H54 (cell line): ENCODE measurements around the gene SENP8.

Source experiments
- DNase-seq: peaks from one replicate; pipeline ENCODE4 v3.0.0; 2011; ENCODE audit warnings: low spot score, mixed read lengths; ENCODE audit not compliant: insufficient read length
- FAIRE-seq: peaks from 3 replicates; lab custom pipeline; 2011; peaks lifted over from hg19 to GRCh38; lab: Jason Lieb, UNC
- POLR2A ChIP-seq: IDR thresholded peaks from 2 replicates; pipeline ENCODE4 v1.6.1; 2011; ENCODE audit warnings: low read depth, mild to moderate bottlenecking, low read length

The SENP8 gene

DNA sequence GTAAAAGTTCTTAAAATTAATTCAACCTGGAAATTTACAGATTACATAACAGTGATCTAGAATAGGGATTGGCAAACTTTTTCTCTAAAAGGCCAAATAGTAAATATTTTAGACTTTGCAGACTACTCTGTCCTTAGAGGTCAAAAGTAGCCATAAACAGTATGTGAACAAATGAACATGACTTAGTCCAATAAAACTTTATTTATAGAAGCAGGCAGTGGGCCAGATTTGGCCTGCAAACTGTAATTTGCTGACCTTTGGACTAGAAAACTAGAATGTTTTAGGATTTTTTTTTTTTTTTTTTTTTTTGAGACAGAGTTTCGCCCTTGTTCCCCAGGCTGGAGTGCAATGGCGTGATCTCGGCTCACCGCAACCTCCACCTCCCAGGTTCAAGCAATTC, 12.1 kb downstream of the SENP8 start:
- FAIRE-seq (no peak), DNase-seq (no peak)
- TF ChIP-seq POLR2A = no peak

DNA sequence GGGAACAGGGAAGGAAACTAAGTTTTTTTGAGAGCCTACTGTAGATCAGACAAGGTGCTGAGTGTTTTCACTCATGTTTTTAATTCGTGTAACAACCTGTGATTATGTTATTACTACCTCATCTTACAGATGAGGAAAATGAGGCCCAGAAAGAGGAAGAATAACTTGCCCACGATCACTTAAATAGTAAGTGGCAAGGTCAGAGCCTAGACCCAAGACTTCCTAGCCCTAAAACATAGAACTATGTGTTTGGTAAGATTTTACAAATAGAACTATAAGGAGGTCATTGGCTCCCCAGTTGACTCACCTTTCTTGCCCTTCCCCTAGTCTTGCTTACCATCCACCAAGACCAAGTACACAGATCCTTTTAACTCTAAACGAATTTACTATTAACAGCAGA, 13.7 kb downstream of the SENP8 start:
- TF ChIP-seq POLR2A = no peak
- FAIRE-seq (no peak), DNase-seq (no peak)

DNA sequence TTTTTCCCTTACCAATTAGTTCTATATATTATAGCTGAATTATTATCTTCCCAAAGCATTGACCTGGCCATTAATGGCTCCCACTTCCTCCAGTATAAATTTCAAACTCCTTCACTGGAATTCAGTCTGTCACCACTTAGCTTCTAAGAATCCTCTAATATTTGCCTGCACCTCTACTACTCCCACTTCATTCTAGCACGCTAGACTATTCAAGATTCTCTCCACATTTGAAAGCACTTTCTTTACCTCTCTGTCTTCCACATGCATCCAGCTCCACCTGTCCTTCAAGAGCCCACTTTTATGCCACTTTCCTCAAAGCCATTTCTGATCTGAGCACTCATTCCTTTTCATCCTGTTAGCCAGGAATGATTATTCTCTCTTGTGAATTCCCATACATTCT, 15.0 kb downstream of the SENP8 start:
- no peak for TF ChIP-seq POLR2A
- DNase-seq (no peak), FAIRE-seq (no peak)

DNA sequence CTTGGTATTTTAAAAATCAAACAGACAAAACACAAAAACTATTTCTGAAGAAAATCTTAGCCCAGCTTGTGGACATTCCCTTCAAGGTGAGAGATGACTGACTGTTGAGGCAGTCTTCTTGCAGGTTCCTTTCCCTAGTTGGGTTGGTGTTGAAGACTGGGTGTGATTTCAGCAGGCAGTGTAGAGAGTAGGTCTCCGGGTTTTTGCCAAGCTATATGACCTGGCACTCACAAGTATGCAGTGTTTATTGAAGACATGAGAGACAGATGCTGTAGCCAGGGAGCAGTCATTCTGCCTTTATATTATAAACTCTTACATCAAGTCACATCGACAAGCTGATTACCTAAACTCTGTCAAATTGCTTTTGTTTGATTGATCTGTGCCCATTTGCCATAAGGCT, 17.5 kb downstream of the SENP8 start:
- FAIRE-seq = no peak
- no peak for TF ChIP-seq POLR2A
- no peak for DNase-seq

DNA sequence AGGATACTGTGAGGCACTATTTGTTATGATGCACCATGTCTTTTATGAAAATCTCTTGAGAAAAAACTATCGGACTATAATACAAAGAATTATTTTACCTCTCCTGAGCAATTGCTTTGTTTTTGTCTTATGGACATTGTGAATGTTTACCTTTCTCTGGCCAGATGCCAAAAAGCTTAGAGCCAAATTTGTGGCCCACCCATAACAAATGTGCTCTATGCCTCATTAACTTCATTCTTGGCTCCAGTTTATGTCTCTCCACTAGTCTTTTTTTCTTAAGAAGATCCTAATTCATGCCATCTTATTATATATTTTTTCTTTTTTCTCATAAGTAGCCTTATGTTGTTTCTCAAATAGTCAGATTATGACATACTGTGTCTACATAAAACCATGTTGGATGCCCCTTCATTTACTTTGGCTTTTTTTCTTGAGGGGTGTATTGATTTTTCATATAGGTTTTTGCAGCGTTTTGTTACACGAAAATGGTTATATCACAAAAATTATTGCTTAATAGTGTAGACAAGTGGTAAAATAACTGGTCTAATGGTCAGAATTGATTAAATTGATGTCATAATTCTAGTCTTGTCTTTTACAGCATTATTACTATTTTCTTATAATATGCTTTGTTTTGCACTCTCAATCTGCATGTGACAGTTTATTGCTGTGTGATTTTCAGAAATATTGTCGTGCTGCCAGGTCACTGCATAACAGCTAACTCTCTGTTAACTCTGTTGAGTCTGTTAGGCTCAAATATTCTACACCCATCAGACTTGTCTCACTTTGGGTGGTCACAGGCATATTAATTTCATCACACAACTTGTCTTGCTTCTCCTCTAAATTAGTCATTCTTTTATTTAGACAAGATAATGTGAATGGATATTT, 18.2 kb downstream of the SENP8 start:
- FAIRE-seq = no peak
- TF ChIP-seq POLR2A = no peak
- DNase-seq = no peak

DNA sequence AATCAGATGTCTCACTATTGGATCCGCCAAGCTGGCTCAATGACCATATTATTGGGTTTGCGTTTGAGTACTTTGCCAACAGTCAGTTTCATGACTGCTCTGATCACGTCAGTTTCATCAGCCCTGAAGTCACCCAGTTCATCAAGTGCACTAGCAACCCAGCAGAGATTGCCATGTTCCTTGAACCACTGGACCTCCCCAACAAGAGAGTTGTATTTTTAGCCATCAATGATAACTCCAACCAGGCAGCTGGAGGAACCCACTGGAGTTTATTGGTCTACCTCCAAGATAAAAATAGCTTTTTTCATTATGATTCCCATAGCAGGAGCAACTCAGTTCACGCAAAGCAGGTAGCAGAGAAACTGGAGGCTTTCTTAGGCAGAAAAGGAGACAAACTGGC, 21.5 kb downstream of the SENP8 start:
- TF ChIP-seq POLR2A = no peak
- no peak for FAIRE-seq
- DNase-seq = no peak

DNA sequence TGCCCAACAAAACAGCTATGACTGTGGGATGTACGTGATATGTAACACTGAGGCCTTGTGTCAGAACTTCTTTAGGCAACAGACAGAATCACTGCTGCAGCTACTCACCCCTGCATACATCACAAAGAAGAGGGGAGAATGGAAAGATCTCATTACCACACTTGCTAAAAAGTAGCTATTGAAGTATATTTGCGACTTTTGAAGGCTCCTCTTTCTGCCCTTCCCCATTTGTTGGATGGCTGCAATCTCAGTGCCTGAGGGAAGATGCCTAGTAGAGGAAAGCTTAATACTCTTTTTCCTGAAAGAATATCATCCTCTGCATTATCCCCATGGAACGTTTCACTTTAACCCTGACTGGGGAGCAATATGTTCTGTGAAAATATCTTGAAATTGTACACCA, 21.9 kb downstream of the SENP8 start:
- FAIRE-seq = no peak
- TF ChIP-seq POLR2A = no peak
- no peak for DNase-seq

DNA sequence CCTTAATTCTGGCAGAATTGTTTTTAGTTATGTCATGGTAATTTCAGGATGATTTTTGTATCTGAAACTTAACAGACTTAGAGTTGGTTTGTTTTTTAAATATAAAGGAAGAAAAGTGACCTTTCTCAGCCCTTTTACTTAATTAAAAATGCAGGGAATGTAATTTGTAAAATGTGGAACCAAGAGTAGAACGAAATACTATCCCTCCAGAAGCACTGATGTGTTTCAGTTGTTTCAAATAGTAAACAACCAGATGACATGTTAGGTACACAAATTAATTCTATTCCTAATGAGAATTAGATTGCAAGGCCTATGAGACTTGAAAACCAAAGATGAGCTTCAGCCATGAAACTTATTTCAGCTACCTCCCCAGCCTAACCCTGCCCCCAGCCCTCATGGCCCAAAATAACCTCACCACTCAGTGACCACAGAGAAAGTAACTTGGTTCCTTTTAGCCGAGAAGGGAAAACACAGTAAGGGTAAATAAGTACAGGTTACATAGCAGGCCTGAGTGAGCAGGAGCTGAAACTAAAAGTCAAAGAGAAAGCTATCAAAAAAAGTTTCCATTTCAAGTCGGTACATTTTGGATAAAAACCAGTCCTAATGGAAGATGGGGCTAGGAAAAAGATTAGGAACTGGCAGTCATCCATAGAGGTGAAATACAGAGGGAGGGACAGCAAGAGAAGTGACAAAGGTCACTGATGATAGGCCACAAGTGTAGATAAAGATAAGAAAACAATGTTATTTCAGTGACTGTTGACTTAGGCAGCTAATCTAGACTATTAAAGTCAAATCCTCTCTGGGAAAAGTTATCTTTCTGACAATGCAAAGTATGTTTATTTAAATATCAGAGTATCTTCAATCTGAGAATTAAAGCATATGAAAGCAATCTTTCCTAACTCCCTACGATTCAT, 23.2 kb downstream of the SENP8 start:
- FAIRE-seq (no peak), DNase-seq (no peak)

DNA sequence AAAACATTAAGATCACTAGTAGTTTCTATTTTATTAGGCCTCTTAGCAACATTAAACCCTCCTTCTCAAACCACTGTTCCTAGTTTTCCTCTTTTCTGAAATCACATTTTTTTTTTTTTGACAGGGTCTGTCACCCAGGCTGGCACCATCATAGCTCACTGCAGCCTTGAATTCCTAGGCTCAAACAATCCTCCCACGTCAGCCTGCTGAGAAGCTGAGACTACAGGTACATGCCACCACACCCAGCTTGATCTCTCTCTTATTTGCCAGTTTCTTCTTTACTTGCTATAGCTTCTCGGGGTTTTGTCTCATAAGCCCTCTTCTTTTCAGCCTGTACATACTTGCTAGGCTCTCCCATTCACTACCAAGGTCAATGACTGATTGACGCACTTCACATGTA, 28.0 kb downstream of the SENP8 start:
- FAIRE-seq = no peak
- no peak for TF ChIP-seq POLR2A
- no peak for DNase-seq

More for the DNA sequence above, 23.2 kb downstream of the SENP8 start:
- no peak for TF ChIP-seq POLR2A

DNA sequence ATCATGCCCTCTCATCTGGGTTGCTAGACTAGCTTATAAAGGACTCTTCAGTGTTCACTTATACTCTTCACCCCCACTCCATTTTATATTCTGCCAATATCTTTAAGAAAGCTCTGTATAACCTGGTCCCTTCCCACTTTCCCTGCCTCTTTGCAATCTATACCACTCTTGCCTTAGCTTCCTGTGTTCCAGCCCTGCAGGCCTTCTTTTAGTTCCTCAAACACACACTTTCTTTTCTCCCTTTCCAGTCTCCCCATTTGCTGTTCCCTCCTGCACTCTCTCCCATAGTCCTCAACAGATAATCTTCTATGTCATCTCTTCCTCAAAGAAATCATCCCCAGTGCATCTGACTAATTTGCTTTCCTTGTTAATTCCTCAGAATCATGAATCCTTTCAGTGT, 28.7 kb downstream of the SENP8 start:
- TF ChIP-seq POLR2A = no peak
- FAIRE-seq (no peak), DNase-seq (no peak)

DNA sequence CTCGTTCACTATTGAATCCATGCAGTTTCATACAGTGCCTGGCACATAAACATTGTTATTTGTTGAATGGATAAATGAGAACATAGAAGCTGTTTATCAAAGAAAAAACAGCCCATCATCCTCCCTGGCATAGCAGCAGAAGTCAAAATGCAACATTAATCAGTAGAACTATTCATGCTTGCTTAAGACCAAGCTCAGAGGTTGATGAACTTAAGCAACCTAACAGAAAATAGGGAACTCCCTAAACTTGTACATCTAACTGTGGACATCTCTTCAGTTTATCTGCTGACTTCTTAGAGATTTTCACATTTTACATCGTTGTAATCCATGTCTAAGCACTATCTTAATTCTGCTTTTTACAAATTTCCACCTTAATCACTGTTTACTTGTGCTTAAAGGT, 29.2 kb downstream of the SENP8 start:
- DNase-seq (no peak), FAIRE-seq (no peak)
- TF ChIP-seq POLR2A = no peak

DNA sequence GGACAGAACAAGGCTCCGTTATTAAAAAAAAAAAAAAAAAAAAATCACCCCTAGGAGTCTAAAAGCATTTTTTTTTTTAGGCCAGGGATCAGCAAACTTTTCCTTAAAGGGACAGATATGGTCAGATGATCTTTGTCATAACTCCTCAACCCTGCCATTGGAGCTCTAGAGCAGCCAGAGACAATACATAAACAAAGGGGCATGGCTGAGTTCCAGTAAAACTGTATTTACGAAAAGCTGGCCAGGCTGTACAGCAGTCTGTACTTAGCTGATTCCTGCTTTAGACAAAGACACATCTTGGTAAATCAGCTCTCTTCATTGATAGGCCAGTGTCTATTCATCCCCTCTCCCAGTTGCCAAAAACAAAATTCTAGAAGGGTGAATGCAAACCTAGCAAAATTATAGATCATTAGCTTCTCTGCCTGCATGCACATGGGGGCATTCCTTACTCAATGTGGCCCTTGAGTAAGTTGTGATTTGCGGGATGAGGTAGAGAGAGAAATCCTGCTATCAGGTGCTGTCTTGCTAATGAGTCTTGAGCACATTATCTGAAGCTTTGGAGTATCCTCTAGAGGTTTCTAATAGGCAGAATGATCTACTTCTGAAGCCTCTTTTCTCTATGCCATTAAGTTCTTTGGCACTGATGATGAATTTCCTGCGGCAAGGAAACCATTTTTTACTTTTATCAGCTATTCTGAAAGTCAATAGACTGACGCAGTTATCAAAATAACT, 35.2 kb downstream of the SENP8 start:
- FAIRE-seq (no peak), DNase-seq (no peak)
- TF ChIP-seq POLR2A = no peak

DNA sequence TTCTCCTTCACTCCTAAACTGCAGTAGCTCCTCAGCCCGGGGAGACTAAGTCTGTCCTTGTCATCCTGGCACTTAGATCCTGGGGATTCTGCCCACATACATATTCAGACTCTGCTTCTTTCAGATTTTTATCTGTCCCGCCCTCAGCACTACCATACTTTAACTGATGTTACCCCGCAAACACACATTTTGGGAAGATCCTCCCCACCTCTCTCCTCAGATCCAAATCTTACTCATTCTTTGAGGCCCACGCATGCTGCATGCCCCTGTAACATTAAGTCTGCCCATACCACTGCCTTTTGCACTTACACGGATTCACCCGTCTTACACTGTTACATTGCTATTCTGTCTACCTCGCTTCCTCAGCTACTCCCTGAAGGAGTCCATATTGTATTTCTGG, 36.1 kb downstream of the SENP8 start:
- TF ChIP-seq POLR2A = no peak
- FAIRE-seq (no peak), DNase-seq (no peak)
